HG03095 (cell line): Measurements from ENCODE around the gene TMEM119.
"Not testable (repeated sequence)": the region's sequence is repeated elsewhere in the genome, so short reads cannot be mapped to it uniquely, and the experiment has no call there.

Experiments used
- ATAC-seq: cut with Tn5 transposase; IDR thresholded peaks from one replicate; pipeline ENCODE4 v1.9.1; 2021; ENCODE audit warnings: moderate library complexity; ENCODE audit not compliant: unreplicated experiment

The TMEM119 gene

GRCh38 chr12:108603743-108604142, 5.9 kb upstream of the TMEM119 start:
- ATAC-seq = no peak

- no peak for ATAC-seq
Measured at GRCh38 chr12:108602976-108603704, 5.3 kb upstream of the TMEM119 start.

GRCh38 chr12:108602209-108602705, 4.4 kb upstream of the TMEM119 start:
- no peak for ATAC-seq

- ATAC-seq = no peak
Measured at GRCh38 chr12:108600702-108601007, 2.8 kb upstream of the TMEM119 start.

GRCh38 chr12:108599948-108600701, 2.2 kb upstream of the TMEM119 start:
- ATAC-seq = no peak

GRCh38 chr12:108599541-108599940, 1.7 kb upstream of the TMEM119 start:
- no peak for ATAC-seq

GRCh38 chr12:108598553-108599250, 818 bp upstream of the TMEM119 start:
- ATAC-seq = no peak

GRCh38 chr12:108596854-108597558, 878 bp downstream of the TMEM119 start:
- ATAC-seq = no peak

GRCh38 chr12:108595711-108596647, 1.9 kb downstream of the TMEM119 start:
- ATAC-seq = no peak

- ATAC-seq = no peak
Measured at GRCh38 chr12:108594960-108595710, 2.7 kb downstream of the TMEM119 start.

- no peak for ATAC-seq
Measured at GRCh38 chr12:108594323-108594903, 3.5 kb downstream of the TMEM119 start.

- ATAC-seq = no peak
Measured at GRCh38 chr12:108592033-108592909, 5.6 kb downstream of the TMEM119 start.

- ATAC-seq = no peak
Measured at GRCh38 chr12:108591267-108591980, 6.5 kb downstream of the TMEM119 start.

- not testable (repeated sequence) for ATAC-seq
Measured at GRCh38 chr12:108590463-108590862, 7.4 kb downstream of the TMEM119 start.

- no peak for ATAC-seq
Measured at GRCh38 chr12:108589840-108590229, 8.0 kb downstream of the TMEM119 start.

- ATAC-seq = no peak
Measured at GRCh38 chr12:108589028-108589839, 8.7 kb downstream of the TMEM119 start.

GRCh38 chr12:108587826-108588225, 10.1 kb downstream of the TMEM119 start:
- no peak for ATAC-seq
